H4 (cell line): ENCODE results near the gene ENDOD1. TPM values are rescaled to one million over a fixed set of nuclear protein-coding genes. Genes with fewer than 3 reads are reported as not detected.

Source experiments
- DNase-seq: peaks from one replicate; pipeline ENCODE4 v3.0.0-alpha.2; 2015; ENCODE audit warnings: low spot score
- total RNA-seq: library from RNA; depleted of rRNA; stranded (reverse); fragments of >200 nt; shearing (Covaris generic); gene quantifications from 2 replicates; pipeline ENCODE4 v1.2.3, GENCODE V29; 2014; rRNA removed

ENDOD1 gene
- total RNA-seq, 1 experiment from 2014 or later = 4.0 TPM

DNA sequence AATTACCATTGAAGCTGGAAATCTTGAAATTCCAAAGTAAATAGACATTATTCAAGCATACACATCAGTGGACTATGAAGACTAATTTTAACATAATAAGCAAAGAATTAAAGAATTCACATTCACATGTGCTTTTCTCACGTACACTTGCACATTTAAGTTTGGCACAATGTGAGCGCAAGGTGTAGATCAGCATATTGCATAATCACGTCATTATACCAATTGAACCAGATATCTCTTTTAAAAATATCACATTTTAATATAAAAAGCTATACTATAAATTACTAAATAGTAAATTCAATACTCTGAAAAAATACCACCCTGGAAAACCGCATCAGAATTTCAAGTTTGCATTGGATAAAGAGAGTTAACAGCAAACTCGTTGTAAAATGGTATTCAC lies 80.6 kb downstream of the ENDOD1 start:
- DNase-seq = no peak

DNA sequence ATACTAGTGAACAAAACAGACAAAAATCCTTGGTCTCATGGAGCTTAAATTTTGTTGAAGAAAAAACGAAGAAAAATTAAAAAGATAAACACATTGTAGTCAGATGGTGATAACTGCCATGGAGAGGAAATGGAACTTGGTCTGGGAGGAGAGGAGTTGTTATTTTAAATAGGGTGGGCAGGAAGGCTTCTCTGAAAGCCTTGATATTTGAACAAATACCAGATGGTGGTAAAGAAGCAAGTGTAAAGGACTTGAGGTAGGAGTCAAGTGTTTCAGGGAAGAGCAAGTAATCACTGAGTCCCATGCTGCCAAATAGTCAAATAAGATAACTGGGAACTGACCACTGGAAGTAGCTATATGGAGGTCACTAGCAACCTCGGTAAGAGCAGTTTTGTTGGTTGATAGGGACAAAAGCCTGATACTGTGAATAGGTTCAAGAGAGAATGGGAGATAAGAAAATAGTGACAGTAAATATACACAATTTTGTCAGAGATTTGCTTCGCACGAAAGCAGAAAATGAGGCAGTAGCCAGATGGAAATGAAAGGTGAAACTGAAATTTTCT lies 86.3 kb downstream of the ENDOD1 start:
- no peak for DNase-seq

Other genes starting within 250 kb of the ENDOD1 start
- gene CWC15, start 116.3 kb upstream of the ENDOD1 start, total RNA-seq = 46.6 and 56.5 TPM in 2 replicates
- 0.66 and 0.81 TPM in 2 replicates for gene KDM4D, start 116.1 kb upstream of the ENDOD1 start, total RNA-seq
- not detected in 2 replicates for gene KDM4E, start 64.6 kb upstream of the ENDOD1 start, total RNA-seq
- gene KDM4F, start 40.4 kb upstream of the ENDOD1 start, total RNA-seq = not detected in 2 replicates
- gene SRSF8, start 22.9 kb upstream of the ENDOD1 start, total RNA-seq = 8.0 and 24.2 TPM in 2 replicates
- gene SESN3, start 141.4 kb downstream of the ENDOD1 start, total RNA-seq = 6.2 and 10.6 TPM in 2 replicates